SK-N-SH treated with all-trans-retinoic acid at 6 μM for 48 hours (cell line): Measurements from ENCODE around the gene MYO18A.

Experiments
- ATAC-seq: fragments of 200-7000 bp; cut with Tn5 transposase; 3 replicates; pipeline ENCODE4 v1.9.1; 2020; ENCODE audit warnings: mild to moderate bottlenecking, moderate library complexity
- ARNTL ChIP-seq: fragments of 450-650 bp; formaldehyde crosslinking; IDR thresholded peaks from 2 replicates; pipeline ENCODE4 v1.5.0; 2020; ENCODE audit warnings: low read depth, mild to moderate bottlenecking, moderate library complexity, borderline replicate concordance
- BACH2 ChIP-seq: fragments of 250-450 bp; sonication (Bioruptor Pico); IDR thresholded peaks from 2 replicates; pipeline ENCODE4 v1.9.0; 2021; ENCODE audit warnings: mild to moderate bottlenecking, borderline replicate concordance
- CSRNP3 ChIP-seq: fragments of 250-450 bp; sonication (Bioruptor Pico); IDR thresholded peaks from 2 replicates; pipeline ENCODE4 v1.5.1; 2021; ENCODE audit warnings: mild to moderate bottlenecking, moderate library complexity
- ESRRG ChIP-seq: fragments of 250-450 bp; sonication (Bioruptor Pico); IDR thresholded peaks from 2 replicates; pipeline ENCODE4 v1.6.1; 2021; ENCODE audit warnings: mild to moderate bottlenecking
- GLIS3 ChIP-seq: fragments of 250-450 bp; sonication (Bioruptor Pico); IDR thresholded peaks from 2 replicates; pipeline ENCODE4 v1.5.0; 2020; ENCODE audit warnings: mild to moderate bottlenecking, moderate library complexity
- ISL1 ChIP-seq: fragments of 250-450 bp; sonication (Bioruptor Pico); IDR thresholded peaks from 2 replicates; pipeline ENCODE4 v2.1.2; 2022; ENCODE audit warnings: mild to moderate bottlenecking, moderate library complexity
- OSR1 ChIP-seq: fragments of 250-450 bp; sonication (Bioruptor Pico); IDR thresholded peaks from 2 replicates; pipeline ENCODE4 v1.8.0; 2022; ENCODE audit warnings: moderate library complexity, mild to moderate bottlenecking, inconsistent platforms
- PATZ1 ChIP-seq: fragments of 250-450 bp; sonication (Bioruptor Pico); IDR thresholded peaks from 2 replicates; pipeline ENCODE4 v1.8.0; 2020; ENCODE audit warnings: mild to moderate bottlenecking, moderate library complexity, borderline replicate concordance
- PPARA ChIP-seq: fragments of 250-450 bp; sonication (Bioruptor Pico); IDR thresholded peaks from 2 replicates; pipeline ENCODE4 v1.5.0; 2020; ENCODE audit warnings: mild to moderate bottlenecking, borderline replicate concordance
- RARB ChIP-seq: fragments of 250-450 bp; sonication (Bioruptor Pico); IDR thresholded peaks from 2 replicates; pipeline ENCODE4 v1.8.0; 2021; ENCODE audit warnings: mild to moderate bottlenecking, moderate library complexity
- SNAI2 ChIP-seq: fragments of 250-450 bp; sonication (Bioruptor Pico); IDR thresholded peaks from 2 replicates; pipeline ENCODE4 v1.5.0; 2020; ENCODE audit warnings: mild to moderate bottlenecking, moderate library complexity
- TCF4 ChIP-seq: fragments of 250-450 bp; sonication (Bioruptor Pico); IDR thresholded peaks from 2 replicates; pipeline ENCODE4 v1.8.0; 2021; ENCODE audit warnings: mild to moderate bottlenecking, moderate library complexity, borderline replicate concordance
- TOX ChIP-seq: fragments of 250-450 bp; sonication (Bioruptor Pico); IDR thresholded peaks from 2 replicates; pipeline ENCODE4 v1.8.0; 2021; ENCODE audit warnings: mild to moderate bottlenecking, moderate library complexity, borderline replicate concordance
- TSHZ2 ChIP-seq: fragments of 250-450 bp; sonication (Bioruptor Pico); IDR thresholded peaks from 2 replicates; pipeline ENCODE4 v1.5.0; 2020; ENCODE audit warnings: mild to moderate bottlenecking, moderate library complexity
- ZC3H10 ChIP-seq: fragments of 250-450 bp; sonication (Bioruptor Pico); IDR thresholded peaks from 2 replicates; pipeline ENCODE4 v1.5.1; 2021; ENCODE audit warnings: mild to moderate bottlenecking, moderate library complexity
- ZFP3 ChIP-seq: fragments of 250-450 bp; sonication (Bioruptor Pico); IDR thresholded peaks from 2 replicates; pipeline ENCODE4 v1.5.0; 2020; ENCODE audit warnings: mild to moderate bottlenecking, moderate library complexity
- ZFP30 ChIP-seq: fragments of 450-650 bp; formaldehyde crosslinking; IDR thresholded peaks from 2 replicates; pipeline ENCODE4 v1.5.0; 2022; ENCODE audit warnings: mild to moderate bottlenecking, moderate library complexity
- ZNF565 ChIP-seq: fragments of 450-650 bp; formaldehyde crosslinking; conservative IDR thresholded peaks from 2 replicates; pipeline ENCODE4 v1.5.0; 2020; ENCODE audit warnings: low read depth, mild to moderate bottlenecking, moderate library complexity
- ZNF70 ChIP-seq: fragments of 450-650 bp; formaldehyde crosslinking; IDR thresholded peaks from 2 replicates; pipeline ENCODE4 v1.5.0; 2020; ENCODE audit warnings: mild to moderate bottlenecking, moderate library complexity
- ZNF8 ChIP-seq: fragments of 450-650 bp; formaldehyde crosslinking; IDR thresholded peaks from 2 replicates; pipeline ENCODE4 v1.5.0; 2020; ENCODE audit warnings: mild to moderate bottlenecking, moderate library complexity
- TF ChIP-seq, protein P1 (sequence below): fragments of 250-450 bp; sonication (Bioruptor Pico); IDR thresholded peaks from 2 replicates; pipeline ENCODE4 v1.5.1; 2020; ENCODE audit warnings: low read depth, mild to moderate bottlenecking, moderate library complexity

MYO18A gene

GRCh38 chr17:29039764-29040598 is 140.2 kb downstream of the MYO18A start:
- peak; percentile 23; the same call in 1 of the 3 replicates for ATAC-seq
- TF ChIP-seq ISL1 (CRISPR knock-in tag) (no peak), RARB (no peak), SNAI2 (CRISPR knock-in tag) (no peak), ZFP30 (CRISPR knock-in tag) (no peak)

GRCh38 chr17:29038085-29038795 is 142.0 kb downstream of the MYO18A start:
- TF ChIP-seq ZFP30 (CRISPR knock-in tag), result no peak
- no peak for TF ChIP-seq GLIS3 (CRISPR knock-in tag)
- TF ChIP-seq PPARA (CRISPR knock-in tag), result no peak
- no peak for TF ChIP-seq ZNF565 (CRISPR knock-in tag)
- no peak for TF ChIP-seq ZFP3 (CRISPR knock-in tag)
- TF ChIP-seq TCF4 (CRISPR knock-in tag), result no peak
- TF ChIP-seq RARB, result no peak
- no peak for TF ChIP-seq ARNTL (CRISPR knock-in tag)
- no peak for TF ChIP-seq CSRNP3 (CRISPR knock-in tag)
- TF ChIP-seq, protein P1, sequence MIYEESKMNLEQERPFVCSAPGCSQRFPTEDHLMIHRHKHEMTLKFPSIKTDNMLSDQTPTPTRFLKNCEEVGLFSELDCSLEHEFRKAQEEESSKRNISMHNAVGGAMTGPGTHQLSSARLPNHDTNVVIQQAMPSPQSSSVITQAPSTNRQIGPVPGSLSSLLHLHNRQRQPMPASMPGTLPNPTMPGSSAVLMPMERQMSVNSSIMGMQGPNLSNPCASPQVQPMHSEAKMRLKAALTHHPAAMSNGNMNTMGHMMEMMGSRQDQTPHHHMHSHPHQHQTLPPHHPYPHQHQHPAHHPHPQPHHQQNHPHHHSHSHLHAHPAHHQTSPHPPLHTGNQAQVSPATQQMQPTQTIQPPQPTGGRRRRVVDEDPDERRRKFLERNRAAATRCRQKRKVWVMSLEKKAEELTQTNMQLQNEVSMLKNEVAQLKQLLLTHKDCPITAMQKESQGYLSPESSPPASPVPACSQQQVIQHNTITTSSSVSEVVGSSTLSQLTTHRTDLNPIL (CRISPR knock-in tag), result no peak
- TF ChIP-seq ISL1 (CRISPR knock-in tag), result no peak
- TF ChIP-seq TSHZ2 (CRISPR knock-in tag), result no peak
- no peak for TF ChIP-seq OSR1 (CRISPR knock-in tag)
- no peak for TF ChIP-seq ZNF8 (CRISPR knock-in tag)
- TF ChIP-seq ZNF70 (CRISPR knock-in tag), result no peak
- TF ChIP-seq ZC3H10 (CRISPR knock-in tag), result no peak
- no peak for TF ChIP-seq BACH2 (CRISPR knock-in tag)
- no peak for TF ChIP-seq TOX (CRISPR knock-in tag)
- ATAC-seq, result peak; percentile 50

GRCh38 chr17:29037739-29038084 is 142.5 kb downstream of the MYO18A start:
- ATAC-seq, result peak; percentile 40; the same call in 1 of the 3 replicates
- TF ChIP-seq RARB (no peak), PATZ1 (CRISPR knock-in tag) (no peak), PPARA (CRISPR knock-in tag) (no peak), OSR1 (CRISPR knock-in tag) (no peak), ESRRG (CRISPR knock-in tag) (no peak)
